CD14-positive monocyte (primary cell): ENCODE measurements around the gene TMED9. TPM values are rescaled to one million over a fixed set of nuclear protein-coding genes. Genes with fewer than 3 reads are reported as not detected.

Experiments
- DNase-seq, 3 donors: peaks; one replicate each; pipeline ENCODE4 v3.0.0-alpha.2; 2011 to 2022
- H2AFZ ChIP-seq: 2 replicates; pipeline ENCODE4 v1.6.0; 2012; ENCODE audit warnings: mild to moderate bottlenecking, low read depth, low read length, inconsistent platforms; ENCODE audit not compliant: insufficient read depth, poor library complexity, severe bottlenecking
- H3K27ac ChIP-seq, 2 donors: 1 replicate in 1 of 2; 2 replicates in 1 of 2; pipeline ENCODE4 v1.5.1; 2012 to 2013; ENCODE audit warnings: low read length in 2 of 2, control low read depth in 1 of 2, inconsistent platforms in 1 of 2, low read depth in 1 of 2, mild to moderate bottlenecking in 1 of 2
- H3K27me3 ChIP-seq, 2 donors: one replicate each; pipeline versions ENCODE4 v1.6.0 to v1.6.1; 2011 to 2013; ENCODE audit warnings: low read length in 2 of 2; ENCODE audit not compliant: control insufficient read depth in 2 of 2, insufficient read depth in 2 of 2
- H3K36me3 ChIP-seq, 2 donors: replicated peaks in 1 of 2; 1 replicate in 1 of 2; 2 replicates in 1 of 2; pipeline versions ENCODE4 v1.5.1 to v1.6.1; 2012 to 2013; ENCODE audit warnings: low read length in 2 of 2, control low read depth in 1 of 2, inconsistent platforms in 1 of 2, mild to moderate bottlenecking in 1 of 2; ENCODE audit not compliant: insufficient read depth in 2 of 2, control insufficient read depth in 1 of 2
- H3K4me1 ChIP-seq, 2 donors: 1 replicate in 1 of 2; 2 replicates in 1 of 2; pipeline versions ENCODE4 v1.5.1 to v1.6.1; 2012 to 2013; ENCODE audit warnings: low read length in 2 of 2, control low read depth in 1 of 2, inconsistent platforms in 1 of 2, mild to moderate bottlenecking in 1 of 2, moderate library complexity in 1 of 2; ENCODE audit not compliant: insufficient read depth in 2 of 2, control insufficient read depth in 1 of 2
- H3K4me2 ChIP-seq: replicated peaks from 2 replicates; pipeline ENCODE3; 2012; ENCODE audit warnings: low read length, moderate library complexity, mild to moderate bottlenecking; ENCODE audit not compliant: poor library complexity, severe bottlenecking; ENCODE audit errors: extremely low read depth
- H3K4me3 ChIP-seq, 3 experiments: fragments of 200-600 bp in 1 of 3; sonication (generic) in 1 of 3; replicated peaks in 1 of 3; 1 replicate in 2 of 3; 2 replicates in 1 of 3; pipeline ENCODE4 v1.5.1; 2011 to 2013; ENCODE audit warnings: low read length in 3 of 3, mild to moderate bottlenecking in 3 of 3, control low read depth in 2 of 3, low read depth in 2 of 3, inconsistent platforms in 1 of 3, moderate library complexity in 1 of 3
- H3K79me2 ChIP-seq: 2 replicates; pipeline ENCODE4 v1.6.0; 2012; ENCODE audit warnings: mild to moderate bottlenecking, control low read depth, inconsistent platforms, low read length, moderate library complexity; ENCODE audit not compliant: insufficient read depth
- H3K9ac ChIP-seq: 2 replicates; pipeline ENCODE4 v1.6.0; 2017; ENCODE audit warnings: low read length, mild to moderate bottlenecking; ENCODE audit not compliant: insufficient read depth, poor library complexity, severe bottlenecking
- H3K9me3 ChIP-seq, 2 donors: replicated peaks in 1 of 2; 1 replicate in 1 of 2; 2 replicates in 1 of 2; pipeline versions ENCODE4 v1.5.1 to v1.6.1; 2012 to 2013; ENCODE audit warnings: low read length in 2 of 2, control low read depth in 1 of 2; ENCODE audit not compliant: control insufficient read depth in 1 of 2, insufficient read depth in 1 of 2
- H4K20me1 ChIP-seq: 2 replicates; pipeline ENCODE4 v1.6.0; 2012; ENCODE audit warnings: mild to moderate bottlenecking, low read length, control low read depth, moderate library complexity; ENCODE audit not compliant: insufficient read depth
- H3K27ac Mint-ChIP-seq, 7 donors: one replicate each; pipeline ENCODE4 v1.8.0; 2020; ENCODE audit warnings: mild to moderate bottlenecking in 7 of 7, mixed read lengths in 7 of 7, moderate library complexity in 6 of 7, inconsistent platforms in 2 of 7
- H3K27me3 Mint-ChIP-seq, 3 donors: one replicate each; pipeline ENCODE4 v1.8.0; 2021 to 2022; ENCODE audit warnings: low read depth in 3 of 3, mild to moderate bottlenecking in 3 of 3, mixed read lengths in 3 of 3, moderate library complexity in 3 of 3, inconsistent platforms in 1 of 3
- H3K36me3 Mint-ChIP-seq, 2 donors: one replicate each; pipeline ENCODE4 v1.8.0; 2020; ENCODE audit warnings: mixed read lengths in 2 of 2, inconsistent platforms in 1 of 2, mild to moderate bottlenecking in 1 of 2
- H3K4me1 Mint-ChIP-seq: one replicate; pipeline ENCODE4 v1.8.0; 2020; ENCODE audit warnings: mild to moderate bottlenecking, mixed read lengths
- H3K4me3 Mint-ChIP-seq, 2 donors: one replicate each; pipeline ENCODE4 v1.8.0; 2020; ENCODE audit warnings: mild to moderate bottlenecking in 2 of 2, mixed read lengths in 2 of 2, moderate library complexity in 1 of 2
- H3K9me3 Mint-ChIP-seq, 7 donors: one replicate each; pipeline ENCODE4 v1.8.0; 2020 to 2022; ENCODE audit warnings: mixed read lengths in 7 of 7, mild to moderate bottlenecking in 6 of 7, moderate library complexity in 6 of 7, inconsistent platforms in 2 of 7
- CTCF ChIP-seq: fragments of 200-600 bp; IDR thresholded peaks from one replicate; pipeline ENCODE4 v1.8.0; 2022; ENCODE audit warnings: antibody characterized with exemption, mild to moderate bottlenecking
- WGBS: methylation state at CpG from one replicate; pipeline ENCODE4 v1.1.5; 2013; ENCODE audit warnings: missing lambda C conversion rate; ENCODE audit not compliant: insufficient coverage; 5-methylcytosine and 5-hydroxymethylcytosine counted together
- intact Hi-C, 2 donors: fragments of 100-400 bp; cut with micrococcal nuclease; formaldehyde crosslinking; loops; one replicate each; pipeline versions ENCODE4 v1.15.0 to v1.15.1; 2023
- polyA plus RNA-seq, 3 donors: library from polyadenylated mRNA; depleted of rRNA in 1 of 3; unstranded in 2 of 3; stranded (reverse) in 1 of 3; fragments of 300-500 nt in 2 of 3; fragments of >200 nt in 1 of 3; fragmentation: Illumina TruSeq in 2 of 3; gene quantifications; 1 replicate in 2 of 3; 2 replicates in 1 of 3; pipeline ENCODE4 v1.2.3, GENCODE V29; 2012 to 2021

TMED9 gene
- polyA plus RNA-seq, 3 donors = 98.2 to 150 (median 136) TPM

- Mint-ChIP-seq H3K27ac (no peak overlapping the region), H3K36me3 (peaks cover 29 to 55% of the 10 kb centered on the region in 2 donors), H3K4me1 (peaks cover 10% of the 10 kb centered on the region), H3K4me3 (no peak overlapping the region), H3K9me3 (no peaks in the 10 kb centered on the region), H3K27me3 (peaks cover 0 to 1% (median 1%) of the 10 kb centered on the region in 3 donors)
- 78% methylated on average over 16 of the region's 21 CpGs for WGBS
- TF ChIP-seq CTCF = no peak
- intact Hi-C loops = no loop called here
- DNase-seq = no peak
- no peak overlapping the region for H3K9ac ChIP-seq
- peaks cover 2 to 40% of the 10 kb centered on the region in 2 donors for H3K36me3 ChIP-seq
- H2AFZ ChIP-seq = no peak overlapping the region
- no peak overlapping the region for H3K4me2 ChIP-seq
- H4K20me1 ChIP-seq = peaks cover 15% of the 10 kb centered on the region
- no peaks in the 10 kb centered on the region for H3K79me2 ChIP-seq
- H3K27ac ChIP-seq = no peak overlapping the region
- no peaks in the 10 kb centered on the region for H3K4me1 ChIP-seq
- H3K4me3 ChIP-seq = no peak overlapping the region
- H3K9me3 ChIP-seq = no peaks in the 10 kb centered on the region
- H3K27me3 ChIP-seq = no peaks in the 10 kb centered on the region
Measured at GRCh38 chr5:177609076-177610059, 17.4 kb downstream of the TMED9 start.

- H3K4me3 Mint-ChIP-seq = no peak overlapping the region
- H2AFZ ChIP-seq = no peak overlapping the region
- H4K20me1 ChIP-seq = peaks cover 15% of the 10 kb centered on the region
- H3K27ac Mint-ChIP-seq = peak overlapping the region in 1 of 7 donors; percentile 77
- H3K9ac ChIP-seq = no peak overlapping the region
- H3K27me3 ChIP-seq = no peaks in the 10 kb centered on the region
- no peak for TF ChIP-seq CTCF
- WGBS = 84% methylated on average over 7 of the region's 13 CpGs
- H3K4me1 ChIP-seq = no peaks in the 10 kb centered on the region
- no peak for DNase-seq
- H3K4me1 Mint-ChIP-seq = peaks cover 10% of the 10 kb centered on the region
- peaks cover 31 to 56% of the 10 kb centered on the region in 2 donors for H3K36me3 Mint-ChIP-seq
- H3K9me3 ChIP-seq = no peaks in the 10 kb centered on the region
- H3K9me3 Mint-ChIP-seq = no peaks in the 10 kb centered on the region
- peaks cover 0 to 39% of the 10 kb centered on the region in 2 donors for H3K36me3 ChIP-seq
- H3K79me2 ChIP-seq = no peaks in the 10 kb centered on the region
- intact Hi-C loops = no loop called here
- H3K4me3 ChIP-seq = no peak overlapping the region
- H3K4me2 ChIP-seq = no peak overlapping the region
- H3K27me3 Mint-ChIP-seq = peaks cover 0 to 1% (median 1%) of the 10 kb centered on the region in 3 donors
- H3K27ac ChIP-seq = no peak overlapping the region
Measured at GRCh38 chr5:177610131-177610769, 18.2 kb downstream of the TMED9 start.
